Stimulated activated naive CD4-positive, alpha-beta T cell treated with Interleukin-2 at 50 U/mL for 16 hours (primary cell): ENCODE measurements around the gene TM2D3.
"Not testable (repeated sequence)": the region's sequence is repeated elsewhere in the genome, so short reads cannot be mapped to it uniquely, and the experiment has no call there.

Experiments used
- DNase-seq: peaks from one replicate; lab custom pipeline; 2025; lab: John Stamatoyannopoulos, UW

TM2D3 gene

GRCh38 chr15:101657171-101657570 is 5.0 kb upstream of the TM2D3 start:
- no peak for DNase-seq

DNA sequence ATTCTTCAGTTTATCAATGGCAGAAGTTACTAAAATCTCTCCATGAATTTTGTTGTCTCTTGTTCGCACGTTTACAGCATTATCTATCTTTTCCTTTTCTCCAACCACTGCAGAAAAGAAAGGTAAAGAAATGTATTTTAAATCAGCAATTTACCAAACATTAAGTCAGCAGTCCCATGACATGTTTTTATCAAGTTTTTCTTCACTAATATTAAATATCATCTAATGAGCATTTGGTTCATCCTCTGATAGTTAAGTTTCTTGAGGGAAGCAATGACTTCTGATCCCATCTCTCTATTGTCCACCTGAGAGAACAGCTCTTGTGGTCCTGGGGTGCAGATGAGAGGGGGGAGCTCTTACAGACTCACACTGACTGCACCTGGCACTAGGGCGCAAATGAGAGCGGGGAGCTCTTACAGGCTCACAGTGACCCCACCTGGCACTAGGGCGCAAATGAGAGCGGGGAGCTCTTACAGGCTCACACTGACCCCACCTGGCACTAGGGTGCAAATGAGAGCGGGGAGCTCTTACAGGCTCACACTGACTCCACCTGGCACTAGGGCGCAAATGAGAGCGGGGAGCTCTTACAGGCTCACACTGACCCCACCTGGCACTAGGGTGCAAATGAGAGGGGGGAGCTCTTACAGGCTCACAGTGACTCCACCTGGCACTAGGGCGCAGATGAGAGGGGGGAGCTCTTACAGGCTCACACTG is 2.6 kb upstream of the TM2D3 start:
- DNase-seq = peak; percentile 15

GRCh38 chr15:101654171-101654570 is 2.0 kb upstream of the TM2D3 start:
- DNase-seq = no peak

- DNase-seq = peak; percentile 13
These were observed 727 bp upstream of the TM2D3 start for GRCh38 chr15:101652786-101653430.

DNA sequence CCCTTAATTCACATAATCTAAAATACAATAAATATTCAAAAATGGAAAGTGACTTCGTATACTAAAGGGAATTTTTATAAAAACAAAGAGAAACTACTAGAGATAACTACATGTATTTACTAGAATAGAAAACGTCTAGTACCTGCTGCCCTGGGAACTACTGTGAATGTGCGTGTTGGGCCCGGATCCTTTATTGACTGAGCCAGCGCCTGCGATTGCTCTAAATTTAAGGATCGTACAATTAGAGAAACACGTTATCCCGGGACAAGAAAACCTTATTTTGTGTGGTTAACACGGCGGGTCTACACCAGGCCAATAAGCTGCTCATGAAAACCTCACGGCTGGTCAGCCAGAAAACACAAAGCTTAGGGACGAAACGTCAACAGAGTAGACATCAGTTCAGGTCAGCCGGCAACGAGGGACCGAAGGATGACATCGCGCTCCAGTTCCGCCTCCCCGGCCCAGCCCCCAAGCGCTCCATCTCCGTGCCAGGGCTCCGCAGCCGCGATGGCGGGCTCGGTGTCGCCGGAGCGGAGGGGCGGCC is 555 bp downstream of the TM2D3 start:
- DNase-seq = no peak

GRCh38 chr15:101650145-101650544 is 2.0 kb downstream of the TM2D3 start:
- DNase-seq = no peak

DNA sequence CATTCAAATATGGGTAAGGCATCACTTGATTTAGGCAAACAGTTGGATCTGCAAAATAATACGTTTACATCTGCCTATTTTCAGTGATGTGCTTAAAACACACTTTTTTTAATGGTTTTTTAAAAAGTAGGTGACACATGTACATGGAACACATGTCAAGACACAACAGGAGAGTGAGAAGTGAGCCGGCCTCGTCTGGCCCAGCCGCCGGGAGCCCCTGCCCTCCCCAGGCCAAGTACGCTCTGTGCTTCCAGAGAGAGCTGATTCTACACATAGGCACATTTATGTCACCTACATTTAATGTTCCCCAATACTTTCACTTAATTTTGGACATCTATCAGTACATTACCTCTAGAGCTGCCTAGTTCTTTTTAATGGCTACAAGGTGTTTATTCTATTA is 3.8 kb downstream of the TM2D3 start:
- no peak for DNase-seq

GRCh38 chr15:101647251-101647650 is 4.9 kb downstream of the TM2D3 start:
- no peak for DNase-seq

DNA sequence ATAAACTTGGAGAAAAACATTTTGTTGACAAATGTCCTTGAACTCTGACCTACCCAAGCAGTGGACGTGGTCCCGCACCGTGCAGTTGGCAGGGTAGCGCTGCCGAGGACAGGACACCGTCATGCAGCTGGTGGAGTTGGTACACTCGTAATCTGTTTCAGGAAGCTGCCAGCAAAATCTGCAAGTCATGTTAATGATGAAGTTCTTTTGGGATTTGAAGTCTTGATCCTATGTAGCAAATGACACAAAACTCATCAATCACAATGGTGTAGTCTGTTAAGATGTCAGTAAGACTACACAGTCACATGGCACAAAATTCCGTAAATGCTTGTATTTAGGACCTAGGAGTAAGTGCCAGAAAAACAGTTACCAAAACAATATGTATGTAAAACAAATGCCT is 5.5 kb downstream of the TM2D3 start:
- DNase-seq = no peak

GRCh38 chr15:101642361-101642760 is 9.8 kb downstream of the TM2D3 start:
- no peak for DNase-seq

GRCh38 chr15:101641894-101642293 is 10.3 kb downstream of the TM2D3 start:
- DNase-seq = no peak

DNA sequence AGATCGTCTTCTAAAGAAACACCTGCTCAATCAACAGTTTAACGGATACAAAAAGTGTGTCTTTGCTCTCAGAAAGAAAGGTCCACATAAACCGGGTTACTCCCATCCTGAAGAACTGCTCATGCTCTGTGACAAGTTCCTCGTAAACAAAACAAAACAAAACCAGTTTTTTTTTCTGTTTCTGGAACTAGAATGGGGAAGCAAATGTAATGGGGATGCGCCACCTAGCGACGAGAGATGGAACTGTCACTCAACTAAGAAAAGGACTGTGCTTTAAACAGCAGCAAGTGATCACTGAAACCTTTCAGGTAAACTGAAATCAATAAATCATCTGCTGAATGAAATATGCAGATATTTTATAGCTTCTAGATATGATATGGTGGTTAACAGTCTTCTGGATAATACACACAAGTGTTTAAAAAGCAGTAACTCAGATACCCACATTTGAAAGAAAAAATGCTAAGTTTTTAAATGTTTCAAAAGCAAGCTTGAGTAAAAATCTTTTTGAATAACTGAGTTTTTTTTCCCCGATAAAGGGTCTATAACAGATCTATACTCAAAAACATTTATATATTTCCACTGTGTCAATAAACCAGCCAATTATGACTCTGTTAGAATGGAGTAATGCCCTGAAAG is 10.9 kb downstream of the TM2D3 start:
- peak; percentile 62 for DNase-seq

- DNase-seq = no peak
These were observed 12.5 kb downstream of the TM2D3 start for GRCh38 chr15:101639667-101640066.

- no peak for DNase-seq
These were observed 14.3 kb downstream of the TM2D3 start for GRCh38 chr15:101637919-101638318.

DNA sequence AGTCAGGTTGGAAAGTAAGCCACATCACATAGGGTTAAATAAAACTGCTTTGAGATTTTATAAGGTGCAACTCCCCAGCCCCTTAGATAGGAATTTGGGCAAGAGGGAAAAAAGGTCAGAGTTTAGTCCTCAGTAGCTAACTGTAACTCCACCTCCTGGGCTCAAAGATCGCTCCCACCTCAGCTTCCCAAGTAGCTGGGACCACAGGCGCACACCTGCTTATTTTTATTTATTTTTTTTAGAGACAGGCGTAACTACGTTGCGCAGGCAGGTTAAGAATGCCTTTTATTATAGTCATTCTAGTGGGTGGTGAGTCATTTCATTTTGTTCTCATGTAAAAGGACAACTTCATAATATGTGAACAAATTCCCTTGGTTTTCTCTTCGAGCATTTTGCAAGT is 14.7 kb downstream of the TM2D3 start:
- DNase-seq = no peak

GRCh38 chr15:101637038-101637437 is 15.1 kb downstream of the TM2D3 start:
- DNase-seq = no peak

DNA sequence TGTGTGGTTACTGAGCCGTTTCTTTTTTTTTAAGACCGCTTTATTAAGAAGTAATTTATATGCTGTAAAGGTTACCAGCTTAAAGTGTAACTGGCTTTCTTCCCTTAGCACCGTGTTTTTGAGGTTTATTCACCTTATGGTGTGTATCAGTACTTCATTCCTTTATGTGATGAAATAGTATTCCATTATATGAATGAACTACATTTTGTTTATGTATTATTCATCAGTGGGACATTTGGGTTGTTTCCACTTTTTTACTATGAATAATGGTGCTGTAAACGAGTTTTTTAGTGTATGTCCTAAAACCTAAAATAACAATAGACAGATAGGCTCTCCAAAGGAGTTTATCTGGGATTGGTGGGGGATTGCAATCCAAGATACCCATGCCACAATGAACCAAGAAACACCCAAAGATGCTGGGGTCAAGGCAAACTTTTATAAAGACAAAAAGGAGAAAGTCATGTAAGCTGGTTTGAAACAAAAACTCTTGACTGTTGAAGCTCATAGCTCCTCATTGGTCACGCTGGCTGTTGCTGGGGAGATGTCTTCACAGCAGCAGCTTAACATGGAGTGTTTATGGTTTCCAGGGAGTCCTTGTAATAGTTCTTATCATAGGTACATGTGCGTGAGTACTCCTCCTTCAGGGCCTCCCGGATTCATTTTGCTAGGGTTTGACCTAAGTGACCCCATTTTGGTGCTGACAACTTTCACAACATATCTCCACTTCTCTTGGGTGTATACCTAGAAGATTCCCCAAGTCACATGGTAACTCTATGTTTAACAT is 16.0 kb downstream of the TM2D3 start:
- no peak for DNase-seq

DNA sequence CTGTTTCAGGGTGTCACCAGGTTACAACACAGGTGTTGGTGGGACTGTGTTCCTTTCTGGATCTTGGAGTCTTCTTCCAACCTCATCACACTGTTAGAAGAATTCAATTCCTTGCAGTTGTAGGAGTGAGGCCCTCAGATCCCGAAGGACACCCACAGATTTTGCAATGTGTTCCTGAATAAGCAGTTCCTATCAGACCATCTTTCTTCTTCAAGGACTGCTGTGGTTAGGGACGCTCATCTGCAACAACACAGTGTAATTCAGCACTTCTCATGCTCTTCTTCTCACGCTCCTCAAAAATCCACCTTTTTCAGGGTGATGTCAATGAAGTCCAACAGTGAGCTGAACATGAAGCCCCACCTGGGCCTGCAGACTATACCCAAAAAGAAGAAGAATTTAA is 18.8 kb downstream of the TM2D3 start:
- DNase-seq = no peak

GRCh38 chr15:101626729-101627128 is 25.5 kb downstream of the TM2D3 start:
- DNase-seq = not testable (repeated sequence)

GRCh38 chr15:101625980-101626379 is 26.2 kb downstream of the TM2D3 start:
- no peak for DNase-seq

GRCh38 chr15:101625184-101625583 is 27.0 kb downstream of the TM2D3 start:
- no peak for DNase-seq
